SK-N-SH (cell line): ENCODE data around the gene TMEM106B. TPM values are rescaled to one million over a fixed set of nuclear protein-coding genes. Genes with fewer than 3 reads are reported as not detected.

Experiments
- CTCF ChIA-PET: fragments of 300-600, 350-600 bp; formaldehyde crosslinking; extraction: SDS; loops from one replicate; lab custom pipeline; 2021; lab: Yijun Ruan, JAX
- POLR2A ChIA-PET: fragments of 350-600 bp; sonication (Branson Sonifier 250); formaldehyde crosslinking; extraction: SDS; loops from one replicate; lab custom pipeline; 2020; ENCODE audit warnings: antibody characterized with exemption, inconsistent platforms; lab: Yijun Ruan, JAX
- DNase-seq: peaks from one replicate; pipeline ENCODE4 v3.0.0; 2012
- H2AFZ ChIP-seq: fragments of 200-600 bp; sonication (generic); 2 replicates; pipeline ENCODE4 v1.8.1; 2016; ENCODE audit warnings: antibody characterized with exemption, mild to moderate bottlenecking, low read depth
- H3F3A ChIP-seq: fragments of 200-600 bp; sonication (generic); replicated peaks from 2 replicates; pipeline ENCODE3; 2016; ENCODE audit warnings: antibody characterized with exemption, mild to moderate bottlenecking; ENCODE audit not compliant: insufficient read depth
- H3K27ac ChIP-seq, 2 experiments: fragments of 200-500 bp in 1 of 2; fragments of 200-600 bp in 1 of 2; sonication (Bioruptor generic) in 1 of 2; sonication (generic), shearing (Covaris generic) in 1 of 2; 2 replicates each; pipeline versions ENCODE4 v1.5.1 to v1.6.1; 2014 to 2016; ENCODE audit warnings: low read depth in 2 of 2, inconsistent platforms in 1 of 2, low read length in 1 of 2, mild to moderate bottlenecking in 1 of 2, mixed read lengths in 1 of 2
- H3K27me3 ChIP-seq: fragments of 200-600 bp; sonication (generic), shearing (Covaris generic); 2 replicates; pipeline ENCODE4 v1.6.1; 2016; ENCODE audit warnings: mixed run types; ENCODE audit not compliant: insufficient read depth
- H3K36me3 ChIP-seq, 2 experiments: fragments of 200-500 bp in 1 of 2; fragments of 200-600 bp in 1 of 2; sonication (Bioruptor generic) in 1 of 2; sonication (generic) in 1 of 2; replicated peaks in 1 of 2; 2 replicates each; pipeline versions ENCODE3 to v1.5.1; 2014 to 2016; ENCODE audit warnings: low read length in 1 of 2, mild to moderate bottlenecking in 1 of 2; ENCODE audit not compliant: insufficient read depth in 2 of 2, control insufficient read depth in 1 of 2
- H3K4me1 ChIP-seq, 2 experiments: fragments of 200-500 bp in 1 of 2; fragments of 200-600 bp in 1 of 2; sonication (Bioruptor generic) in 1 of 2; sonication (generic), shearing (Covaris generic) in 1 of 2; 2 replicates each; pipeline versions ENCODE4 v1.5.1 to v1.6.1; 2014 to 2016; ENCODE audit warnings: low read depth in 1 of 2, low read length in 1 of 2, mixed run types in 1 of 2; ENCODE audit not compliant: insufficient read depth in 2 of 2, control insufficient read depth in 1 of 2
- H3K4me2 ChIP-seq: fragments of 200-600 bp; sonication (generic), shearing (Covaris generic); 2 replicates; pipeline ENCODE4 v1.6.1; 2017; ENCODE audit warnings: mixed run types
- H3K4me3 ChIP-seq, 2 experiments: fragments of 200-500 bp in 1 of 2; fragments of 200-600 bp in 1 of 2; sonication (Bioruptor generic) in 1 of 2; sonication (generic), shearing (Covaris generic) in 1 of 2; 2 replicates each; pipeline versions ENCODE4 v1.5.1 to v1.8.1; 2014 to 2016; ENCODE audit warnings: low read depth in 2 of 2, inconsistent platforms in 1 of 2, low read length in 1 of 2, mild to moderate bottlenecking in 1 of 2, mixed read lengths in 1 of 2, moderate library complexity in 1 of 2
- H3K79me2 ChIP-seq: fragments of 200-600 bp; sonication (generic); 2 replicates; pipeline ENCODE4 v1.8.1; 2017; ENCODE audit warnings: mild to moderate bottlenecking; ENCODE audit not compliant: insufficient read depth
- H3K9ac ChIP-seq: fragments of 200-600 bp; sonication (generic); 2 replicates; pipeline ENCODE4 v1.6.1; 2017; ENCODE audit warnings: mixed run types
- H3K9me2 ChIP-seq: fragments of 200-600 bp; sonication (generic); 2 replicates; pipeline ENCODE4 v1.6.1; 2017; ENCODE audit warnings: mixed run types
- H3K9me3 ChIP-seq: fragments of 200-600 bp; sonication (generic); 2 replicates; pipeline ENCODE4 v1.6.1; 2017; ENCODE audit warnings: mixed run types, mild to moderate bottlenecking, moderate library complexity
- H4K20me1 ChIP-seq: fragments of 200-600 bp; sonication (generic); 2 replicates; pipeline ENCODE4 v1.6.1; 2017; ENCODE audit warnings: mild to moderate bottlenecking, mixed run types; ENCODE audit not compliant: insufficient read depth
- CHD2 ChIP-seq: fragments of 150-350 bp; IDR thresholded peaks from 2 replicates; pipeline ENCODE4 v1.6.1; 2018; ENCODE audit warnings: low read length; ENCODE audit not compliant: partially characterized antibody
- ELF1 ChIP-seq: IDR thresholded peaks from 2 replicates; pipeline ENCODE4 v1.4.0; 2012
- EP300 ChIP-seq, 2 experiments: IDR thresholded peaks; 2 replicates each; pipeline versions ENCODE4 v1.4.0 to v1.6.1; 2012; ENCODE audit warnings: borderline replicate concordance in 1 of 2, low read depth in 1 of 2, low read length in 1 of 2
- EZH2phosphoT487 ChIP-seq: fragments of 200-600 bp; sonication (generic); IDR thresholded peaks from 2 replicates; pipeline ENCODE4 v1.6.1; 2017; ENCODE audit warnings: low read depth, mixed run types, mild to moderate bottlenecking, antibody characterized with exemption, moderate library complexity, borderline replicate concordance
- FOSL2 ChIP-seq: IDR thresholded peaks from 2 replicates; pipeline ENCODE4 v1.4.0; 2012; ENCODE audit warnings: low read depth, mild to moderate bottlenecking, moderate library complexity, borderline replicate concordance
- FOXJ3 ChIP-seq: sonication (generic); formaldehyde crosslinking; IDR thresholded peaks from 2 replicates; pipeline ENCODE4 v1.5.1; 2020; ENCODE audit warnings: mild to moderate bottlenecking, missing genetic modification reagents
- FOXM1 ChIP-seq: IDR thresholded peaks from 2 replicates; pipeline ENCODE4 v1.4.0; 2012; ENCODE audit warnings: low read depth, mild to moderate bottlenecking
- IRF3 ChIP-seq: fragments of 150-350 bp; IDR thresholded peaks from 2 replicates; pipeline ENCODE4 v1.6.1; 2016; ENCODE audit warnings: mild to moderate bottlenecking, low read depth, low read length
- JUND ChIP-seq: IDR thresholded peaks from 2 replicates; pipeline ENCODE4 v1.4.0; 2012
- MXI1 ChIP-seq: IDR thresholded peaks from 2 replicates; pipeline ENCODE4 v1.6.1; 2012; ENCODE audit warnings: mild to moderate bottlenecking, low read depth, low read length, improper control_type of control experiment
- NFIC ChIP-seq: IDR thresholded peaks from 2 replicates; pipeline ENCODE4 v1.4.0; 2012; ENCODE audit warnings: borderline replicate concordance
- PBX3 ChIP-seq: IDR thresholded peaks from 2 replicates; pipeline ENCODE4; 2012
- POLR2AphosphoS5 ChIP-seq: IDR thresholded peaks from 2 replicates; pipeline ENCODE4 v1.6.1; 2012; ENCODE audit warnings: low read depth, low read length
- RAD21 ChIP-seq: IDR thresholded peaks from 2 replicates; pipeline ENCODE4 v1.6.1; 2012; ENCODE audit warnings: mild to moderate bottlenecking, low read length
- RCOR1 ChIP-seq: fragments of 150-350 bp; IDR thresholded peaks from 2 replicates; pipeline ENCODE4 v1.6.1; 2017; ENCODE audit warnings: antibody characterized with exemption, low read length
- REST ChIP-seq: IDR thresholded peaks from 2 replicates; pipeline ENCODE4 v1.6.1; 2012; ENCODE audit warnings: mild to moderate bottlenecking, low read depth, low read length, moderate library complexity
- RFX5 ChIP-seq: IDR thresholded peaks from 2 replicates; pipeline ENCODE4 v1.6.1; 2012; ENCODE audit warnings: mild to moderate bottlenecking, improper control_type of control experiment, low read length
- SIN3A ChIP-seq: IDR thresholded peaks from 2 replicates; pipeline ENCODE4 v1.6.1; 2012; ENCODE audit warnings: low read depth, mild to moderate bottlenecking, low read length, moderate library complexity, borderline replicate concordance
- SMC3 ChIP-seq: IDR thresholded peaks from 2 replicates; pipeline ENCODE4 v1.6.1; 2012; ENCODE audit warnings: low read depth, low read length, improper control_type of control experiment
- TAF1 ChIP-seq: IDR thresholded peaks from 2 replicates; pipeline ENCODE4 v1.6.1; 2012; ENCODE audit warnings: low read depth, mild to moderate bottlenecking, low read length, moderate library complexity, borderline replicate concordance
- TCF12 ChIP-seq: IDR thresholded peaks from 2 replicates; pipeline ENCODE4 v1.4.0; 2012
- TEAD4 ChIP-seq: IDR thresholded peaks from 2 replicates; pipeline ENCODE4 v1.4.0; 2012; ENCODE audit warnings: mild to moderate bottlenecking, borderline replicate concordance; ENCODE audit not compliant: insufficient read depth
- USF2 ChIP-seq: fragments of 150-350 bp; IDR thresholded peaks from 2 replicates; pipeline ENCODE4 v1.6.1; 2017; ENCODE audit warnings: antibody characterized with exemption, low read length, low read depth, borderline replicate concordance
- YY1 ChIP-seq: IDR thresholded peaks from 2 replicates; pipeline ENCODE4 v1.4.0; 2012; ENCODE audit warnings: low read depth, mild to moderate bottlenecking
- WGBS: methylation state at CpG from one replicate; pipeline ENCODE4 v1.1.6; 2017; ENCODE audit warnings: low lambda C conversion rate; 5-methylcytosine and 5-hydroxymethylcytosine counted together
- polyA plus RNA-seq, 3 experiments: library from polyadenylated mRNA; depleted of rRNA; stranded (reverse); fragments of >200 nt; gene quantifications; 2 replicates each; pipeline ENCODE4 v1.2.3, GENCODE V29; 2012
- TF ChIP-seq, protein P1 (sequence below): IDR thresholded peaks from 2 replicates; pipeline ENCODE4 v1.4.0; 2012; ENCODE audit warnings: low read depth

The TMEM106B gene
- 20.4 and 27.3 TPM in 2 replicates for polyA plus RNA-seq (2012; rRNA removed)
- 38.8 and 40.3 TPM in 2 replicates for polyA plus RNA-seq (2012; cell fraction: cytosol; rRNA removed)
- 6.7 and 13.2 TPM in 2 replicates for polyA plus RNA-seq (2012; cell fraction: nucleus; rRNA removed)

GRCh38 chr7:12211054-12211710 lies at the start of gene TMEM106B:
TMEM106B (plus strand) TSS chr7:12211294; CDS start chr7:12214811, 3,517 bp downstream.
- H3K79me2 ChIP-seq: peaks cover 40% of the 10 kb centered on the region
- WGBS: 2% methylated on average over 42 of the region's 62 CpGs
- peaks cover 0 to 16% of the 10 kb centered on the region in 2 experiments; a peak in 2 of 4 replicates for H3K4me1 ChIP-seq
- peaks cover 10% of the 10 kb centered on the region in 2 experiments for H3K36me3 ChIP-seq
- peaks cover 3% of the 10 kb centered on the region; the same call in 1 of the 2 replicates for H4K20me1 ChIP-seq
- peak within 1 kb of the TSS; percentile 92 for H3K4me2 ChIP-seq
- H3K9me3 ChIP-seq: no peaks in the 10 kb centered on the region
- ChIA-PET CTCF (interaction anchor here (0.6 to 2.0 kb wide), 8 partner anchors 8 to 667 kb away, joined by 3 to 4 read pairs (median 4); no protein-coding TSS in a partner anchor), POLR2A (interaction anchor here (0.6 to 2.0 kb wide), 10 partner anchors 10 to 812 kb away, joined by 3 to 12 read pairs (median 4); no protein-coding TSS in a partner anchor)
- H3K27me3 ChIP-seq: 0 out of 2 replicates have a peak, but pooled peaks cover 11% of the 10 kb centered on the region
- peak within 1 kb of the TSS; percentile 73 to 98 for H3K4me3 ChIP-seq
- peak within 1 kb of the TSS; percentile 92 for H2AFZ ChIP-seq
- H3K9me2 ChIP-seq: no peaks in the 10 kb centered on the region
- H3K9ac ChIP-seq: peak within 1 kb of the TSS; percentile 79
- no peaks in the 10 kb centered on the region for H3F3A ChIP-seq
- H3K27ac ChIP-seq: peak within 1 kb of the TSS; percentile 68 to 97
- peak; percentile 98 for DNase-seq
- no peak; the same call in 1 of the 2 replicates for TF ChIP-seq TAF1
- no peak for TF ChIP-seq IRF3
- TF ChIP-seq RAD21: peak; percentile 4; the same call in 1 of the 2 replicates
- TF ChIP-seq ELF1: 0 out of 2 replicates have a peak, but pooled peaks have one; percentile 46
- no peak for TF ChIP-seq EZH2phosphoT487
- peak; percentile 95 for TF ChIP-seq CHD2
- TF ChIP-seq, protein P1, sequence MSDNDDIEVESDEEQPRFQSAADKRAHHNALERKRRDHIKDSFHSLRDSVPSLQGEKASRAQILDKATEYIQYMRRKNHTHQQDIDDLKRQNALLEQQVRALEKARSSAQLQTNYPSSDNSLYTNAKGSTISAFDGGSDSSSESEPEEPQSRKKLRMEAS: peak; percentile 99
- TF ChIP-seq FOXM1: no peak
- peak; percentile 66 for TF ChIP-seq POLR2AphosphoS5
- TF ChIP-seq REST: 0 out of 2 replicates have a peak, but pooled peaks have one; percentile 18
- TF ChIP-seq MXI1: peak; percentile 56; the same call in 1 of the 2 replicates
- no peak; the same call in 1 of the 2 replicates for TF ChIP-seq NFIC
- no peak for TF ChIP-seq FOSL2
- TF ChIP-seq FOXJ3 (CRISPR knock-in tag): peak; percentile 62
- no peak for TF ChIP-seq TEAD4
- no peak for TF ChIP-seq SIN3A
- TF ChIP-seq YY1: peak; percentile 56; the same call in 1 of the 2 replicates
- peak in 1 of 2 experiments; percentile 37; a peak in 1 of 4 replicates for TF ChIP-seq EP300 (IDR thresholded peaks at IDR 0.05; ENCODE audit: borderline replicate concordance in 1 of 2, low read depth in 1 of 2, low read length in 1 of 2)
- peak; percentile 18; the same call in 1 of the 2 replicates for TF ChIP-seq TCF12
- TF ChIP-seq JUND: no peak
- no peak for TF ChIP-seq RFX5
- TF ChIP-seq RCOR1: peak; percentile 32
- TF ChIP-seq SMC3: peak; percentile 5; the same call in 1 of the 2 replicates
- no peak; the same call in 1 of the 2 replicates for TF ChIP-seq PBX3
- TF ChIP-seq USF2: no peak; the same call in 1 of the 2 replicates
